ENCODE data around the gene SLC25A1.

Gene SLC25A1

GRCh38 chr22:19180234-19180633 is 1.7 kb upstream of the SLC25A1 start:
- DNase-seq = no peak

DNA sequence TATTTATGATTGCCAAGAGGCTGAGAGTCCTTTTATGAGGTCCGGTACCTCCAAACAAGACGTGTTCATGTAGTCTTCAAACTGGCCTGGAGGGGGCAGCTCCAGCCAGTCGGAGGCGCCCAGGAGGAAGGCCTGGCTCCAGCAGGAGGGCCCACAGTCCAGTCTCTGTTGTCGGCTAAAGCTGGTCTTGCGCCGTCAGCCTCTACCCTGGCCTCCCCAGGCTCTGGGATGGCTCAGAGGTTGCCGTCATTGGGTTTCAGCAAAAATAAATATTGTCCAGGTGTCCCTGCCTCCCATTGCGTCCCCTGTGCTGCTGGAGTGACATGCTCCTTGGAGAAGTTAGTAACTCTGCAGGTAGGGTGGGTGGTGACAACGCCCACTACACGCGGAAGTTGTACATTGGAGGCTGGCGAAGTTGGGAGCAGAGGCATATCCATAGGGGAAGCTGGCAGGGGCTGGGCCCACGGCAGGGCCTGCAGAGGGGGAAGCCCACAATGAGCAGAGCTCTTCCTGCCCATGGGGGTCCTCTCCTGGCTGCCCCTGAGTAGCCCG is 1.0 kb upstream of the SLC25A1 start:
- DNase-seq = peak; percentile 77

DNA sequence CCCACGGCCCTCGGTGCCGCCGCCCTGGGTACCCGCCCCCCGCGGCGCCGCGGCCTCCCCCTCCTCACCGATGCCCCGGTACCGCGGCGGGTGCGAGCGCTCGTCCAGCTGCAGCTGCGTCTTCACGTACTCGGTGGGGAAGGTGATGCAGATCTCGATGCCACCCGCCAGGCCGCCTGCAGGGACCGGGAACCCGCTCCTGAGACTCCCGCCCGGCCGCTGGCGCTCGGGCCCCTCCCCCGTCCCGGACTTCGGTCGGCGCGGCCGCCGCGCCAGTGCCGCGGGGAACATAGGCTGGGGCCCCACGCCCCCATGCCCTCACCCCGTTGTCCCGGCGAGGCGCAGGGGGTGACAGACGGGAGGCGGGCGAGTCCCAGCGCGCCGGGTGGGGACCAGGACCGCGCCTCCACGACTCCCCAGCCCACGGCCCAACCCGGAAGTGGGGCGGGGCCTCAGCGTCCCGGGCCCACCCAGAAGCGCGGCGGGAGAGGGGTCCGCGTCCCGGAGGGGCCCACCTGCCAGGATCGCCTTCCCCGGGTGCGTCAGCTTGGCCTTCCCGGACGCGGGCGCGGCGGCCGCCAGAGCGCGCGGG is 375 bp downstream of the SLC25A1 start:
- peak; percentile 38 for DNase-seq

DNA sequence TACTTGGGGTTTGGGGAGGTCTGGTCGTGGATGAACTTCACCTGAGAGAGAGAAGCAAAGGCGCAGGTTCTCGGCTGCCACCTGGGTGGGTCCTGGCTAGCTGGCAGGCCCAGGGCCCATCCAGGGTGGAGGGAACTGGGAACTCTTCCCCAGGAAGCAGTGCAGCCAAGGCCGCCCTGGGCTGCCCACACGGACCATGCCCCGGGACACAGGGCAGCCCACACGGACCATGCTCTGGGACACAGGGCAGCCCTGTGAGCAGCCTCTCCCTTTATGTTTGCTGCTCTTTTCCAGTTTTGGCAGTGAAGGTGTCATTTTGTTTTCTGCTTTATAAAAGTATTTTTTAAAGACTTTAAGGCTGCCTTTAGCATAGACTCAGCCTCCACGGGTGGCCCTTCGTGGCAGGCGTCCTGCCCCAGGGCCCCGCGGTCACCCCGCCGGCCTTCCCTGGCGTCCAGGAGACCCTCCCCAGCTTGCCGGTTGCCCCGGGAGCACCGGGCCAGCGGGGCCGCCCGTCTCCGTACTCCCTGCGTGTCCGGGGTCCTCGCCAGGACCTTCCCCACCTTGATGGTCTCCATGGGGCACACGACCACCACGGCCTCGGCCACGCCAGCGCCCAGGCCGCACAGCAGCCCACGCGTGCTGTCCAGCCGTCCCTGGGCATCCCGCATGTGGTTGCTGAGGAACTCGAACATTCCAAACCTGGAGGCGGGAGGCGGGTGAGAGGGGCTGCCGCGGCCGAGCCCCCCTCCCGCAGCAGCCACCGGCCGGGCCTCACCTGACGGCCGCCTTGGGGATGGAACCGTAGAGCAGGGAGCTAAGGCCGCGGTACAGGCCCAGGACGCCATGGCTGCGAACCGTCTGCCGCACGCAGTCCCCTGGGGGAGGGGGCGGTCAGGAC is 1.1 kb downstream of the SLC25A1 start:
- no peak for DNase-seq

DNA sequence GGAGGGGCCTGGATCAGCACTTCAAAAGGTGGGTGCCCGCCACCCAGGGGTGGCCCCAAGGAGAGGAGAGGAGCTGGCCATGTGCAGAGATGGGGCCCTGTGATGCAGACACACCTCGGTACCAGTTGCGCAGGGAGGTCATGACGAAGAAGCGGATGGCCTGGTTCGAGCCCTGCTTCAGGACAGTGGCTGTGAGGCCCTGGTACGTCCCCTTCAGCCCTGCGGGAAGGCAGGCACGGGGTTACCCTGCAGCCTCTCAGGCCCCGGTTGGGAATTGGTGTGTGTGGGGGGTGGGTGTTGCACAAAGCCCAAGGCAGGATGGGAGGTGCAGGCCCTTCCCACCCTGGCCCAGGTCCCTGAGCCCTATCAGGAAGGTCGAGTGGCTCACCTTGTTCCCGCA is 1.8 kb downstream of the SLC25A1 start:
- no peak for DNase-seq

GRCh38 chr22:19176175-19176643 is 2.3 kb downstream of the SLC25A1 start:
- no peak for DNase-seq

GRCh38 chr22:19175602-19176174 is 2.8 kb downstream of the SLC25A1 start:
- no peak for DNase-seq

DNA sequence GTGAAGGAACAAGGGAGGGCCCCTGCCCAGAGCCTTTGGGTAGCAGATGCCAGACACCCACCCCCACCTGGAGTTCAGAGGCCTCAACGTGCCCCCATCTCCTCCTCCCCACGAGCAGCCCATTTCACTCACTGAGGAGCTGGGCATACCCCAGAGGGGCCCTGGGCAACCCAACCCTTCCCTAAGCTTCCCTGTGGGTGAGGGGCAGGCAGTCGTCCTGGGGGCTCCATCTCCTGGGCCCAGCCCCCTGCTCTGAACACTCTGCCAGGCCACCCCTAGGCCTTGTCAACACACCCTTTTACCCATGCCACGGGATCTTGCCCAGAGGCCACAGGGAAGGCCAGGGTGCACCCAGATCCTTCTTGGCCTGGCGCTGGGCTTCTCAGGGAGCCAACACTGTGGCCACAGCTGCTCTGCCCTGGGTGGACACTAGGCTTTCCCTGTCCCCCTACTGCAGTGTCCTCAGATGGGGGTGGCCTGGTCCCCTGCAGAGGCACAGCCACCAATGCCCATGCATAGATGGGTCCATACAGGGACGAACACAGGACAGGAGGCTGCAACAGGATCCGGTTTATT is 3.4 kb downstream of the SLC25A1 start:
- DNase-seq = no peak

DNA sequence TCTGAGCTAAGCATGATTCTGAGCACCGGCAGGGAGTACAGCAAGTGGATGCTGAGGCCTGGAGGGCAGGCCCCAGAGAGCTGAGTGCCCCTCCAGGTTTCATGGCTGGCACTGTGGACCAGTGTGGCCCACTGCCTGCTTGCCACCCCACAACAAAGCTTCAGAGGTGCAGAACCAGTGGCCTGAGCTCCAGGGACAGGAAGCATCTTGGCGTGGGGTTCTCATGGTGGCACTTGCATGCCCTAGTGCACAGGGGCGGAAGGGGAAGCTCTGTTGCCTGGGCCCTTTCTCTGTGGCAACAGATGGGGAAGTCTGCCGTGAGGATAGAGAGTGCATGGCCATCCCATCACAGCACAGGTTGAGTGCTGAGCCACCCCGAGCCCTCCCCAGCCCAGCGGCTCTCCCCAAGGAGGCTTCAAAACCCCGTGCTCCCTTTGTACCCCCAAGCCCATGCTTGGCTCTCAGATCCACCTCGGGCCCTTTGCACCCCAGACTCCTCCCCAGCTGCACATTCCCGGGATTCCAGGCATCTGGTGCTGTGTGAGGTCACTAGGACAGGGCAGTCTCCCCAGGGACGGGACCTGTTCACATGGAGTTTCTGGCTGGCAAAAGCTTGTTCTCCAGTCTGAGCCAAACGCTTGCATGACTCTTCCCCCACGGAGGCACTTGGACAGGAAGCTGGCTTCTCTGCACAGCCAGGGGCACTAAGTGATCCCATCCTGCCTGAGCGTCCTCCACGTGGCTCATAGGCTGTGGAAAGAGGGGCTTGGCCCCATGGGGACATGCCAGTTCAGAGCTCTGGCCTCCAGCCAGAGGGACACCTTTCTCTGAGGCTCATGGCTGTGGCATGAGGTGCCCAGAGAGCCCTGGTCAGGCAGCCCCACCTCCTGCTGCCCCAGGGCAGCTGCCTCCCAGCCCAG is 4.2 kb downstream of the SLC25A1 start:
- peak; percentile 78 for DNase-seq

DNA sequence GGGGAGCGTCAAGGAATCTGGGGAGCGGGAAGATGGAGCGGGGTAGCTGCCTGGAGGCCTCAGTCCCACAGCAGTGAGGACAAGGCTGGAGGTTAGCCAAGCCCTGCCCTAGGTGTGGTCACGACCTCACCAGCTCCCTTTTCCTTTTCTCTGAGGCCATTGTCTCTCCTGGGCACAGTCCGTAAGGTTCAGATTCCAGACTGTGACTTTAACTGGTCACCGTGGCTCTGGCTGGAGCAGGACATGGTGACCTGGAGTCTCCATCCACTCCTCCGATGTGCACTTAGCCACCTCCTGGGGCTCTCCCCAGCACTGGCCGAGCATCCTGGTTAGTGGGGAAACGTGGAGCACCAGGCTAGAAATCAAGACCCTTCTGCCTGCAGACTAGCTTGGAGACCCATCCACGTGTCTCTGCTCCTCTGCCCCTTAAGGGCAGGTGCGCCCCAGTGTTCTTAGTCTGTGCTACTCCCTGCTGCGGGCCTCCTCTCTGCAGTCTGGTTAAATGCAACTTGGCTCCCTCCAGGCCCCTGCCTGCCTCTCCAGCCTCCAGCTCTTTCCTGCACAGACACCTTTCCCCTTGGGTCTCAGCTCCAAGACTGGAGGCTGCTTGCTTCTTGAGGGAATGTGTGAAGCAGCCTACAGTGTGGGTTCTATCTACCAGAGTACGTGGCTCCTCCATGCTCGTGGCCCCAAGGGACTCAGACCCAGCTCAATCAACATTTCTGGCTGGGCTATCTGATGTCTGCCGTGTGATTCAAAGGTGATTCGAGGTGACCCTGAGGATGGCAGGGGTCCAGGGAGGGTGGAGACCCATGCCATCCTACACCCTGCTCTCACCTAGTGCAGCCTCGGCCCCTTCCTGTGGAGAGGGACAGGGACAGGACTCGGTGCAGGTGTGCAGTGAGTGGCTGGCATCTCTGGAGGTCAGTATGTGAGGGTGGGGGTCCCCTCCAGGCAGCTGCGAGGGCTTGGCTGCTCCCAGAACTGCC is 5.2 kb downstream of the SLC25A1 start:
- no peak for DNase-seq

GRCh38 chr22:19172213-19173046 is 6.1 kb downstream of the SLC25A1 start:
- no peak for DNase-seq

GRCh38 chr22:19169947-19170318 is 8.6 kb downstream of the SLC25A1 start:
- no peak for DNase-seq

GRCh38 chr22:19169002-19169946 is 9.3 kb downstream of the SLC25A1 start:
- DNase-seq = no peak

- no peak for DNase-seq
Observed at GRCh38 chr22:19168088-19168890, 10.2 kb downstream of the SLC25A1 start.

- DNase-seq = no peak
Observed at GRCh38 chr22:19167106-19167869, 11.2 kb downstream of the SLC25A1 start.

DNA sequence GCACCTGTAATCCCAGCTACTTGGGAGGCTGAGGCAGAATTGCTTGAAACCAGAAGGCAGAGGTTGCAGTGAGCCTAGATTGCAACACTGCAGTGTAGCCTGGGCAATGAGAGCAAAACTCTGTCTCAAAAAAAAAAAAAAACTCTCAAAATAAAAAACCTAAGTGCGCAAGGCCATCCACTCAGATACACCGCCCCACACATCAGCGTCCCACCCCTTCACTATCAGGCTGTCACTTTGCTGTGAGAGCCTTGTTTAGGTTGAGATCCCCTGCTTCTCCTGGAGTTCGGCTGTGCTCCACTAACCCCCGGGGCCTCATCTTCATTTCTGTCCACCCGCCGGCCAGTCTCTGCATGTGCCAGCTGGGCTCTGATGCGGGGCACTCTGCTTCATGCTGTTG is 12.1 kb downstream of the SLC25A1 start:
- no peak for DNase-seq

GRCh38 chr22:19164425-19164824 is 14.1 kb downstream of the SLC25A1 start:
- no peak for DNase-seq
